Heart right ventricle (tissue), 16 donors: Measurements from ENCODE around the gene KIFC3. TPM values are rescaled to one million over a fixed set of nuclear protein-coding genes. Genes with fewer than 3 reads are reported as not detected.
"Not testable (repeated sequence)": the region's sequence is repeated elsewhere in the genome, so short reads cannot be mapped to it uniquely, and the experiment has no call there.

Experiments used
- ATAC-seq, 8 donors: fragments of 200-7000 bp; cut with Tn5 transposase; one replicate each; pipeline ENCODE4 v1.9.1; 2020; ENCODE audit warnings: mild to moderate bottlenecking in 8 of 8, moderate library complexity in 8 of 8, moderate number of reproducible peaks in 1 of 8
- DNase-seq, 2 donors: peaks; one replicate each; pipeline ENCODE4 v3.0.0-alpha.2; 2020
- H3K27ac ChIP-seq, 10 donors: fragments of 200-600 bp; sonication (generic) in 2 of 10; one replicate each; pipeline versions ENCODE4 v1.5.0 to v1.8.0; 2020 to 2022; ENCODE audit warnings: mild to moderate bottlenecking in 3 of 10
- H3K27me3 ChIP-seq, 7 donors: fragments of 200-600 bp; one replicate each; pipeline ENCODE4 v1.8.0; 2021 to 2022; ENCODE audit warnings: mild to moderate bottlenecking in 2 of 7
- H3K36me3 ChIP-seq, 9 donors: fragments of 200-600 bp; sonication (generic) in 1 of 9; one replicate each; pipeline versions ENCODE4 v1.5.0 to v1.8.0; 2020 to 2022; ENCODE audit warnings: mild to moderate bottlenecking in 2 of 9
- H3K4me1 ChIP-seq, 9 donors: fragments of 200-600 bp; sonication (generic) in 1 of 9; one replicate each; pipeline versions ENCODE4 v1.5.0 to v1.8.0; 2020 to 2022; ENCODE audit warnings: mild to moderate bottlenecking in 4 of 9
- H3K4me3 ChIP-seq, 10 donors: fragments of 200-600 bp; sonication (generic) in 2 of 10; one replicate each; pipeline versions ENCODE4 v1.5.0 to v1.8.0; 2020 to 2022; ENCODE audit warnings: mild to moderate bottlenecking in 7 of 10, moderate library complexity in 2 of 10
- H3K9me3 ChIP-seq, 11 donors: fragments of 200-600 bp in 10 of 11; sonication (generic) in 2 of 11; one replicate each; pipeline versions ENCODE4 v1.5.0 to v1.8.0; 2013 to 2022; ENCODE audit warnings: mild to moderate bottlenecking in 2 of 11, control low read depth in 1 of 11, moderate library complexity in 1 of 11
- CTCF ChIP-seq, 9 donors: fragments of 200-600 bp; sonication (generic) in 2 of 9; IDR thresholded peaks; one replicate each; pipeline versions ENCODE4 v1.5.0 to v1.8.0; 2021 to 2022; ENCODE audit warnings: antibody characterized with exemption in 9 of 9, mild to moderate bottlenecking in 5 of 9, moderate library complexity in 1 of 9
- WGBS, 2 donors: extraction: QIAGEN DNeasy Blood & Tissue Kit; methylation state at CpG; one replicate each; pipeline ENCODE4 v1.1.7; 2013; ENCODE audit warnings: inconsistent platforms in 1 of 2; 5-methylcytosine and 5-hydroxymethylcytosine counted together
- intact Hi-C, 10 donors: fragments of 100-400 bp; cut with DNase I; formaldehyde crosslinking; loops; one replicate each; pipeline versions ENCODE4 v1.11.1 to v1.14.2; 2022
- polyA plus RNA-seq, 2 donors: library from polyadenylated mRNA; stranded (reverse); fragments of 200-250 nt; gene quantifications; one replicate each; pipeline ENCODE4 v1.2.3, GENCODE V29; 2013
- total RNA-seq, 10 donors: library from RNA; stranded (reverse); fragmentation: NEBNext Ultra II Directional in 3 of 10; extraction: Animal tissue kit (Norgen Biotek cat#: 25700) in 3 of 10; gene quantifications; one replicate each; pipeline versions ENCODE4 v1.2.1 to v1.2.4, GENCODE V29; 2021 to 2023
- donor health status: Arrhythmogenic right ventricular cardiomyopathy.
- donor health status: ischemic (EF 13 %, LVEDD 7.1; RV severe dilation, severe dysfunction).
- donor health status: healthy with polysubstance abuse.
- donor health status: DM: no; HTN: yes; CAD: no.
- donor health status: DM: no; HTN: no; CAD: no.
- donor health status: ischemic (EF 25% LVEDD 6.9; RV normal size, moderate dysfunction).
- donor health status: ischemic (EF 25% LVEDD 5.7; RV mildly dilated, moderate dysfunction).
- donor health status: healthy.
- donor health status: DM: yes; HTN: yes; CAD: no.
- donor health status: Ischemic cardiomyopathy.
- donor health status: ischemic (EF 35%, LVEDD 5.7; RV mildly dilated, moderate dysfunction).
- donor health status: nonischemic (EF 11% LVEDD 7.7; RV severe dilation, severe dysfunction).
- donor health status: DM: yes; HTN: yes; CAD: no.
- donor health status: PGD.
- donor health status: ischemic (EF 29% LVEDD 5.4; RV normal size, mild dysfunction).
- donor health status: nonischemic (EF 23%, LVEDD 6.1; RV moderate dilation, normal function).

The KIFC3 gene
- total and polyA plus RNA-seq, 12 donors = 42.5 to 97.4 (median 63.5) TPM

GRCh38 chr16:57747496-57747895 lies 54.8 kb downstream of the KIFC3 start:
- peaks cover 0 to 2% (median 0%) of the 10 kb centered on the region in 9 donors for H3K4me1 ChIP-seq
- H3K27ac ChIP-seq = no peak overlapping the region
- no peak for DNase-seq
- intact Hi-C loops = no loop called here
- no peak for TF ChIP-seq CTCF (IDR thresholded peaks at IDR 0.05)
- H3K4me3 ChIP-seq = no peak overlapping the region
- ATAC-seq = no peak
- H3K9me3 ChIP-seq = no peaks in the 10 kb centered on the region
- 93 to 96% methylated on average over 12 of the region's 12 CpGs for WGBS, 2 donors
- peaks cover 0 to 52% (median 7%) of the 10 kb centered on the region in 9 donors for H3K36me3 ChIP-seq
- H3K27me3 ChIP-seq = no peaks in the 10 kb centered on the region

GRCh38 chr16:57747091-57747490 lies 55.2 kb downstream of the KIFC3 start:
- no peak overlapping the region for H3K27ac ChIP-seq
- no peaks in the 10 kb centered on the region for H3K9me3 ChIP-seq
- TF ChIP-seq CTCF (IDR thresholded peaks at IDR 0.05) = no peak
- H3K36me3 ChIP-seq = peaks cover 0 to 50% (median 7%) of the 10 kb centered on the region in 9 donors
- peaks cover 0 to 6% (median 2%) of the 10 kb centered on the region in 9 donors for H3K4me1 ChIP-seq
- no peak overlapping the region for H3K4me3 ChIP-seq
- 92 to 94% methylated on average over 7 of the region's 7 CpGs for WGBS, 2 donors
- DNase-seq = no peak
- no peak for ATAC-seq
- no peaks in the 10 kb centered on the region for H3K27me3 ChIP-seq
- intact Hi-C loops = no loop called here

GRCh38 chr16:57746316-57746715 lies 56.0 kb downstream of the KIFC3 start:
- 92% methylated on average over 7 of the region's 7 CpGs for WGBS, 2 donors
- ATAC-seq = not testable (repeated sequence)

GRCh38 chr16:57745768-57746167 lies 56.5 kb downstream of the KIFC3 start:
- Histone ChIP-seq H3K9me3 (no peaks in the 10 kb centered on the region), H3K4me1 (peaks cover 0 to 13% (median 6%) of the 10 kb centered on the region in 9 donors), H3K36me3 (peaks cover 0 to 41% (median 1%) of the 10 kb centered on the region in 9 donors), H3K27me3 (no peaks in the 10 kb centered on the region), H3K27ac (no peak overlapping the region), H3K4me3 (no peak overlapping the region)
- intact Hi-C loops = no loop called here
- no peak for DNase-seq
- ATAC-seq = no peak
- no peak for TF ChIP-seq CTCF (IDR thresholded peaks at IDR 0.05)
- 95 to 96% methylated on average over 3 of the region's 3 CpGs for WGBS, 2 donors

More at GRCh38 chr16:57746316-57746715, 56.0 kb downstream of the KIFC3 start:
- H3K4me3 ChIP-seq, DNase-seq, H3K27me3 ChIP-seq, intact Hi-C loops, H3K9me3 ChIP-seq, H3K27ac ChIP-seq: not testable (repeated sequence)
- Histone ChIP-seq H3K4me1 (peaks cover 0 to 13% (median 6%) of the 10 kb centered on the region in 9 donors), H3K36me3 (peaks cover 0 to 47% (median 7%) of the 10 kb centered on the region in 9 donors)

GRCh38 chr16:57744642-57744903 lies 57.7 kb downstream of the KIFC3 start:
- H3K27ac ChIP-seq = no peak overlapping the region
- WGBS, 2 donors = 90 to 96% methylated on average over 7 of the region's 7 CpGs
- H3K4me3 ChIP-seq = no peak overlapping the region
- no peak for TF ChIP-seq CTCF (IDR thresholded peaks at IDR 0.05)
- peaks cover 0 to 13% (median 6%) of the 10 kb centered on the region in 9 donors for H3K4me1 ChIP-seq
- DNase-seq = no peak
- ATAC-seq = no peak
- no peaks in the 10 kb centered on the region for H3K27me3 ChIP-seq
- intact Hi-C loops = loop anchor here in 1 of 10 donors (5.0 kb wide), 1 partner anchor 38 kb away; no protein-coding TSS in a partner anchor
- H3K36me3 ChIP-seq = peaks cover 0 to 39% (median 0%) of the 10 kb centered on the region in 9 donors
- no peaks in the 10 kb centered on the region for H3K9me3 ChIP-seq
